ENCODE measurements around the gene PIANP.

PIANP gene

DNA sequence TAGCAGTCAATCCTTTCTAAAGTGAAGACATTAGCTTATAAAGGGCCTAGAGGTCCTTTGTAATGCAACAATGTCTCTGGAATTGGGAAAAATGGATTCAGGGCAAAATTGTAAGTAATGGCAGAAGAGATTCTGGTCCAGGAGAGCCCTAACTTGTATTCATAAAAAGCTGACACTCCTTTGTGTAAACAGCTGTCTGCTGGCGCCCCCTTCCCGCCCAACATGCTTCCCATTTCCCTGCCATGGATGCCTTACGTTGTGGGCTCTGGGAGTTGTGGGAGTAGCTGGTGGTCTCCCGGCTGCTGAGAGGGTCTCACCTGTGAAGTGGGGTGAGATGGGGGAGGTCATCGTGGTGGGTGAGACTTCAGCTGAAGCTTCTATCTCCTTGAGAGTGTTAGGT, 55.7 kb downstream of the PIANP start:
- Histone ChIP-seq H3K4me3 (ENCODE audit: low read length in 2 of 2) (no peak overlapping the region), H3K4me1 (ENCODE audit: control insufficient read depth, insufficient read depth, low read length) (peaks cover 7% of the 10 kb centered on the region), H3K9me3 (ENCODE audit: control insufficient read depth in 2 of 2, low read length in 2 of 2) (no peaks in the 10 kb centered on the region), H3K27ac (ENCODE audit: low read length) (no peak overlapping the region), H3K36me3 (ENCODE audit: control insufficient read depth in 2 of 2, insufficient read depth in 2 of 2, low read length in 2 of 2) (no peaks in the 10 kb centered on the region), H3K9ac (ENCODE audit: low read length in 2 of 2) (no peak overlapping the region), H3K27me3 (ENCODE audit: control insufficient read depth in 1 of 2, insufficient read depth in 2 of 2, low read length in 2 of 2) (no peaks in the 10 kb centered on the region)

DNA sequence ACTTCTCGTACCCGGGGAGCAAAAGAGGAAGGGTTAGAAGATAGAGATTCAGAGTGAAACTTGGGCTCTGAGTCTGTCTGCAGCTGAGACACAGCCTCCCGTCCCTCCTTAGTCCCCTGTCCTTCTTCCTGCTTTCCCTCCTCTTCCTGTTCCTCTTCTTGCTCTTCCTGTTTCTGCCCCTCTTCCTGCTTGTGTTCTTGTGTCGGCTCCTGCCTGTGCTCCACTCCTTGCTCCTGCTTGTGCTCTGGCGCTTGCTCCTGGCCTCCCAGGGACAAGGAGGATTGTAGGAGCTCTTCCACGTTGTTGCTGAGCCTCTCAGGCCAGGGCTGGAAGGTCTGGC, 56.4 kb downstream of the PIANP start:
- Histone ChIP-seq H3K4me1 (ENCODE audit: control insufficient read depth, insufficient read depth, low read length) (peaks cover 7% of the 10 kb centered on the region), H3K4me3 (ENCODE audit: low read length in 2 of 2) (no peak overlapping the region), H3K27me3 (ENCODE audit: control insufficient read depth in 1 of 2, insufficient read depth in 2 of 2, low read length in 2 of 2) (no peaks in the 10 kb centered on the region), H3K36me3 (ENCODE audit: control insufficient read depth in 2 of 2, insufficient read depth in 2 of 2, low read length in 2 of 2) (no peaks in the 10 kb centered on the region), H3K27ac (ENCODE audit: low read length) (no peak overlapping the region), H3K9ac (ENCODE audit: low read length in 2 of 2) (no peak overlapping the region), H3K9me3 (ENCODE audit: control insufficient read depth in 2 of 2, low read length in 2 of 2) (no peaks in the 10 kb centered on the region)
